ENCODE measurements around the gene FAM8A1. TPM values are rescaled to one million over a fixed set of nuclear protein-coding genes. Genes with fewer than 3 reads are reported as not detected.
A peak's percentile ranks its signal among the peaks of the same experiment; 100 is the strongest.

The FAM8A1 gene
- total RNA-seq, 1 experiment from 2014 or later = 13.4 TPM

DNA sequence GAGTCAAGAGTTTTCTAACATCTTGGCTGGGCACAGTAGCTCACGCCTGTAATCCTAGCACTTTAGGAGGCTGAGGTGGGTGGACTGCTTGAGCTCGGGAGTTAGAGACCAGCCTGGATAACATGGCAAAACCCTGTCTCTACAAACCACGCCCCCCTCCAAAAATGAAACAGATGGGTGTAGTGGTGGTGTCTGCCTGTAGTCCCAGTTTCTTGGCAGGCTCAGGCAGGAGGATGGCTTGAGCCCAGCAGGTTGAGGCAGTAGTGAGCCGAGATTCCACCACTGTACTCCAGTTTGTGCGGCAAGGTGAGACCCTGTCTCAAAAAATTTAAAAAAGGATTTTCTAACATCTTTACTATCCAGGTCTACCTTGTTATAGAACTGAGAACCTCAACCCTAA is 22.0 kb downstream of the FAM8A1 start:
- H3K9me2 ChIP-seq (ENCODE audit: insufficient read depth) = no peaks in the 10 kb centered on the region
- H3K4me3 ChIP-seq (replicated peaks in 1 of 2; ENCODE audit: low read depth in 1 of 2, low read length in 2 of 2) = no peak overlapping the region
- H3K4me2 ChIP-seq (ENCODE audit: low read length) = no peak overlapping the region
- CTCF ChIA-PET = no interaction called here
- H3K27ac ChIP-seq (ENCODE audit: low read depth, low read length) = no peak overlapping the region
- POLR2A ChIA-PET = no interaction called here
- BruUV-seq (replicated peaks) = no TSS peak
- H3K27me3 ChIP-seq (ENCODE audit: insufficient read depth, low read length) = no peaks in the 10 kb centered on the region
- no peak for TF ChIP-seq ZFX (IDR thresholded peaks at IDR 0.05)
- TF ChIP-seq ZNF274 (IDR thresholded peaks at IDR 0.05; ENCODE audit: low read depth, low read length) = no peak
- no peak for TF ChIP-seq POLR2AphosphoS5 (IDR thresholded peaks at IDR 0.05; ENCODE audit: low read depth, low read length)
- no peak for TF ChIP-seq CEBPB (IDR thresholded peaks at IDR 0.05; ENCODE audit: low read depth)
- no peak for TF ChIP-seq YY1 (IDR thresholded peaks at IDR 0.05; ENCODE audit: extremely low read depth, insufficient replicate concordance, low read depth, low read length)
- TF ChIP-seq EZH2 (IDR thresholded peaks at IDR 0.05) = no peak
- TF ChIP-seq SP1 (IDR thresholded peaks at IDR 0.05; ENCODE audit: low read depth) = no peak
- TF ChIP-seq EGR1 (IDR thresholded peaks at IDR 0.05; ENCODE audit: low read depth) = no peak
- no peak for TF ChIP-seq FOSL1 (IDR thresholded peaks at IDR 0.05; ENCODE audit: low read depth)
- TF ChIP-seq, protein P1, sequence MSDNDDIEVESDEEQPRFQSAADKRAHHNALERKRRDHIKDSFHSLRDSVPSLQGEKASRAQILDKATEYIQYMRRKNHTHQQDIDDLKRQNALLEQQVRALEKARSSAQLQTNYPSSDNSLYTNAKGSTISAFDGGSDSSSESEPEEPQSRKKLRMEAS (IDR thresholded peaks at IDR 0.05) = no peak
- no peak for TF ChIP-seq JUND (IDR thresholded peaks at IDR 0.05)
- no peak for TF ChIP-seq TCF7L2 (IDR thresholded peaks at IDR 0.05; ENCODE audit: borderline replicate concordance, extremely low read depth, insufficient read depth, insufficient read length)
- TF ChIP-seq, protein P2, sequence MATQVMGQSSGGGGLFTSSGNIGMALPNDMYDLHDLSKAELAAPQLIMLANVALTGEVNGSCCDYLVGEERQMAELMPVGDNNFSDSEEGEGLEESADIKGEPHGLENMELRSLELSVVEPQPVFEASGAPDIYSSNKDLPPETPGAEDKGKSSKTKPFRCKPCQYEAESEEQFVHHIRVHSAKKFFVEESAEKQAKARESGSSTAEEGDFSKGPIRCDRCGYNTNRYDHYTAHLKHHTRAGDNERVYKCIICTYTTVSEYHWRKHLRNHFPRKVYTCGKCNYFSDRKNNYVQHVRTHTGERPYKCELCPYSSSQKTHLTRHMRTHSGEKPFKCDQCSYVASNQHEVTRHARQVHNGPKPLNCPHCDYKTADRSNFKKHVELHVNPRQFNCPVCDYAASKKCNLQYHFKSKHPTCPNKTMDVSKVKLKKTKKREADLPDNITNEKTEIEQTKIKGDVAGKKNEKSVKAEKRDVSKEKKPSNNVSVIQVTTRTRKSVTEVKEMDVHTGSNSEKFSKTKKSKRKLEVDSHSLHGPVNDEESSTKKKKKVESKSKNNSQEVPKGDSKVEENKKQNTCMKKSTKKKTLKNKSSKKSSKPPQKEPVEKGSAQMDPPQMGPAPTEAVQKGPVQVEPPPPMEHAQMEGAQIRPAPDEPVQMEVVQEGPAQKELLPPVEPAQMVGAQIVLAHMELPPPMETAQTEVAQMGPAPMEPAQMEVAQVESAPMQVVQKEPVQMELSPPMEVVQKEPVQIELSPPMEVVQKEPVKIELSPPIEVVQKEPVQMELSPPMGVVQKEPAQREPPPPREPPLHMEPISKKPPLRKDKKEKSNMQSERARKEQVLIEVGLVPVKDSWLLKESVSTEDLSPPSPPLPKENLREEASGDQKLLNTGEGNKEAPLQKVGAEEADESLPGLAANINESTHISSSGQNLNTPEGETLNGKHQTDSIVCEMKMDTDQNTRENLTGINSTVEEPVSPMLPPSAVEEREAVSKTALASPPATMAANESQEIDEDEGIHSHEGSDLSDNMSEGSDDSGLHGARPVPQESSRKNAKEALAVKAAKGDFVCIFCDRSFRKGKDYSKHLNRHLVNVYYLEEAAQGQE (IDR thresholded peaks at IDR 0.05; ENCODE audit: low read depth) = no peak
- ATAC-seq = peak; percentile 59; the same call in 1 of the 2 replicates
- H3K4me1 ChIP-seq (ENCODE audit: control insufficient read depth in 1 of 2, insufficient read depth in 2 of 2, low read length in 2 of 2) = no peaks in the 10 kb centered on the region
- DNase-seq (ENCODE audit: low read depth, low spot score) = no peak
- intact Hi-C loops (cut with micrococcal nuclease) = no loop called here
- peaks cover 24 to 32% of the 10 kb centered on the region in 2 experiments for H3K36me3 ChIP-seq (ENCODE audit: control insufficient read depth in 1 of 2, insufficient read depth in 2 of 2, low read length in 2 of 2)
- H3K79me2 ChIP-seq (ENCODE audit: insufficient read depth, low read length) = peaks cover 93% of the 10 kb centered on the region
- RAD21 ChIA-PET (ENCODE audit: low non-redundant PET in 1 of 2, low total read pairs in 2 of 2, uncharacterized antibody in 2 of 2, unreplicated experiment in 2 of 2) = interaction anchor here in 1 of 2 experiments (0.7 kb wide), 1 partner anchor 183 kb away, joined by 3 read pairs; no protein-coding TSS in a partner anchor
- H3K9ac ChIP-seq (ENCODE audit: low read length) = no peak overlapping the region
- no peaks in the 10 kb centered on the region for H3K9me3 ChIP-seq (ENCODE audit: control insufficient read depth in 1 of 2, insufficient read depth in 1 of 2, low read depth in 1 of 2, low read length in 2 of 2)
- H2AFZ ChIP-seq (ENCODE audit: low read depth, low read length, poor library complexity, severe bottlenecking) = no peak overlapping the region
- H4K20me1 ChIP-seq (ENCODE audit: insufficient read depth) = no peaks in the 10 kb centered on the region; the same call in 1 of the 2 replicates

Measured in HCT116 (cell line).